Fibroblast of villous mesenchyme (primary cell): ENCODE results near the gene MBP. TPM values are rescaled to one million over a fixed set of nuclear protein-coding genes. Genes with fewer than 3 reads are reported as not detected.

ENCODE experiments used
- DNase-seq: peaks from one replicate; pipeline ENCODE4 v3.0.0-alpha.2; 2010; ENCODE audit warnings: low read depth
- H3K4me3 ChIP-seq: 2 replicates; pipeline ENCODE4 v1.5.1; 2011; ENCODE audit warnings: low read depth, mild to moderate bottlenecking, low read length
- total RNA-seq: library from RNA; depleted of rRNA; stranded (reverse); fragments of >200 nt; gene quantifications from 2 replicates; pipeline ENCODE4 v1.2.3, GENCODE V29; 2012
- TF ChIP-seq, protein P1 (sequence below): IDR thresholded peaks from 2 replicates; pipeline ENCODE4 v1.5.1; 2012; ENCODE audit warnings: low read depth, mild to moderate bottlenecking, low read length; ENCODE audit not compliant: insufficient read depth

Gene MBP
- total RNA-seq, 1 donor = 3.9 TPM

- TF ChIP-seq, protein P1, sequence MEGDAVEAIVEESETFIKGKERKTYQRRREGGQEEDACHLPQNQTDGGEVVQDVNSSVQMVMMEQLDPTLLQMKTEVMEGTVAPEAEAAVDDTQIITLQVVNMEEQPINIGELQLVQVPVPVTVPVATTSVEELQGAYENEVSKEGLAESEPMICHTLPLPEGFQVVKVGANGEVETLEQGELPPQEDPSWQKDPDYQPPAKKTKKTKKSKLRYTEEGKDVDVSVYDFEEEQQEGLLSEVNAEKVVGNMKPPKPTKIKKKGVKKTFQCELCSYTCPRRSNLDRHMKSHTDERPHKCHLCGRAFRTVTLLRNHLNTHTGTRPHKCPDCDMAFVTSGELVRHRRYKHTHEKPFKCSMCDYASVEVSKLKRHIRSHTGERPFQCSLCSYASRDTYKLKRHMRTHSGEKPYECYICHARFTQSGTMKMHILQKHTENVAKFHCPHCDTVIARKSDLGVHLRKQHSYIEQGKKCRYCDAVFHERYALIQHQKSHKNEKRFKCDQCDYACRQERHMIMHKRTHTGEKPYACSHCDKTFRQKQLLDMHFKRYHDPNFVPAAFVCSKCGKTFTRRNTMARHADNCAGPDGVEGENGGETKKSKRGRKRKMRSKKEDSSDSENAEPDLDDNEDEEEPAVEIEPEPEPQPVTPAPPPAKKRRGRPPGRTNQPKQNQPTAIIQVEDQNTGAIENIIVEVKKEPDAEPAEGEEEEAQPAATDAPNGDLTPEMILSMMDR = no peak
- no peak overlapping the region for H3K4me3 ChIP-seq
- DNase-seq = no peak
Measured at GRCh38 chr18:77110936-77111335, 21.6 kb downstream of the MBP start.

GRCh38 chr18:77110400-77110799 lies 22.2 kb downstream of the MBP start:
- no peak overlapping the region for H3K4me3 ChIP-seq
- DNase-seq = no peak
- TF ChIP-seq, protein P1 = no peak

DNA sequence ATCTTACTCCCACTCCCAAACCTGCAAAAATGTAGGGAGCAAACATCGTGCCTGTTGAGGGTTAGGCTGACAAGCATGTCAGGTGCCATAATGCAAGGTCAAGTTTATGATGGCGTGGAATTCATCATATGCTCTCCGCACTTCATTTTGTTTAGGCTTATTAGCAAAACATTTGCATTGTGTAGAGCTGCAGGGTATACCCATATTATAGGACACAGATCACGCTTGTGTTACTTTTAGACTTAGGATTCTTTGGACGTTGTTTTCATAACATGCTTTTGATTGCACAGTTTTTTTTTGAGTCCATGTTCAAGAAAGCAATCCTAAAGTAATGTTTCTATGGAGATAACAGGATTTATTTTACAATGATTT lies 22.9 kb downstream of the MBP start:
- no peak for DNase-seq
- H3K4me3 ChIP-seq = no peak overlapping the region
- TF ChIP-seq, protein P1 = no peak

GRCh38 chr18:77108821-77109647 lies 23.5 kb downstream of the MBP start:
- no peak for DNase-seq
- TF ChIP-seq, protein P1 = no peak
- H3K4me3 ChIP-seq = no peak overlapping the region

- peak overlapping the region; percentile 7 for H3K4me3 ChIP-seq
- TF ChIP-seq, protein P1 = no peak
Measured at GRCh38 chr18:77108001-77108692, 24.4 kb downstream of the MBP start.

DNA sequence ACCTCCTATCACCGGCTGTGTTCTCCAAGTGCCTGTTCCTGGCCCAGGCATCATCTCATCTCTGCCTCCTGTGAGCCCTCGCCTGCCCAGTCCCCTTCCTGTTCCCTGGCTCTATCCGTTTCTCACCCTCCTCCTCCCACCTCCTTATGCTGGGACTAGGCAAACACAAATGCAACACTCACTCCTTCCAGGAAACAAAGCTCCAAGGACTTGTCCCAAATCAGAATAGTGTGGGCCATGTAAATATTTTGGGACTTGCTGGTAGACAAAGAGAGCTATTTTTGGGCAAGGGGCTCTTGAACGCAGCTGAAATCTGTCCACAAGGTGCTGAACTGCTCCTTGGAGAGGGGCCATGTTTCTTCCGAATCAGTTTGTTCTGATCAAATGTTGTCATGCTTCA lies 25.3 kb downstream of the MBP start:
- DNase-seq = peak; percentile 45

More at GRCh38 chr18:77108001-77108692, 24.4 kb downstream of the MBP start:
- DNase-seq = peak; percentile 97

More for the DNA sequence above, 25.3 kb downstream of the MBP start:
- TF ChIP-seq, protein P1 = no peak
- H3K4me3 ChIP-seq = no peak overlapping the region
